ENCODE measurements around the gene OLIG3. TPM values are rescaled to one million over a fixed set of nuclear protein-coding genes. Genes with fewer than 3 reads are reported as not detected.

OLIG3 gene
- not detected for polyA plus RNA-seq (ENCODE audit: insufficient read length)

- DNase-seq, result no peak
Observed at GRCh38 chr6:137494281-137494987, at the start of gene OLIG3. TSS of gene OLIG3 (minus strand) at chr6:137494394. CDS start at chr6:137494170, 224 bp downstream.

GRCh38 chr6:137543114-137543513, 48.9 kb upstream of the OLIG3 start:
- DNase-seq, result no peak

DNA sequence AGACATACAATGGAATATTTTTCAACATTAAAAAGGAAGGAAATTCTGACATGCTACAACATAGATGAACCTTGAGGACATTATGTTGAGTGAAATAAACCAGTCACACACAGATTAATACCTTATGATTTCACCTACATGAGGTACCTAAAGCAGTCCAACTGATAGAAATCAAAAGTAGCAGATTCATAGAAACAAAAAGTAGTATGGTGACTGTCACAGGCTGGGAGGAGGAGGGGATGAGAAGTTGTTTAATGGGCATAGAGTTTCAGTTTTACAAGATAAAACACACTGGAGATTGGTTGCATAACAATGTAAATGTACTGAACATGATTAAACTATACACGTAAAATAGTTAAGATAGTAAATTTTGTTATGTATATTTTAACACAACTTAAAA, 48.5 kb upstream of the OLIG3 start:
- DNase-seq, result no peak

GRCh38 chr6:137541534-137542063, 47.4 kb upstream of the OLIG3 start:
- no peak for DNase-seq

GRCh38 chr6:137536104-137536773, 42.0 kb upstream of the OLIG3 start:
- no peak for DNase-seq

DNA sequence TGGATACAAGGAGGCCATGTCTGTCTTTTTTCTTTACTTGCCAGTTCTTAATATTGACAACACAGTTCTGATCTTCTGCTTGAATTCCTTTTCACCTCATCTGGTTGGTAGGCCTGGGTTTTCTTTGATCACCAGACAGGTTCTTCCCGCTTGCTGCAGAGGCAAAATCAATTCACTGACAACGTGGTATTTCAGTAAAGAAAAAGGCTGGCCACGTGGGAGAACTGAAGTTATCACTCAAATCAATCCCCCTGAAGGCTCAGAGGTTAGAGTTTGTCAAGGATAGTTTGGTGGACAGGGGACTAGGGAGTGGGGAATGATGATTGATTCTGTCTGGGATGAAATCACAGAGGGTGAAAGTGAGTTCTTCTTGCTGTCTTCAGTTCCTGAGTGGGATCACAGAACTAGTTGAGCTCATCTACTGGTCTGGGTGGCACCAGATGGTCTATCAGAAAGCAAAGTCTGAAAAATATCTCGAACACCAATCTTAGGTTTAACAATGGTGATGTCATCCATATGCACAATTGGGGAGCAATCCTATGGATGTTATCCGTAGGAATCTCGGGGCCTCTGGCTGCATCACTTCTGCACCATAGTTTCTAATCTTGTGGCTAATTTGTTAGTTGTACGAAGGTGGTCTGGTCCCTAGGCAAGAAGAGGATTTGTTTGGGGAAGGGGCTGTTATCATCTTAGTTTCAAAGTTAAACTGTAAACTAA, 37.3 kb upstream of the OLIG3 start:
- DNase-seq, result no peak

DNA sequence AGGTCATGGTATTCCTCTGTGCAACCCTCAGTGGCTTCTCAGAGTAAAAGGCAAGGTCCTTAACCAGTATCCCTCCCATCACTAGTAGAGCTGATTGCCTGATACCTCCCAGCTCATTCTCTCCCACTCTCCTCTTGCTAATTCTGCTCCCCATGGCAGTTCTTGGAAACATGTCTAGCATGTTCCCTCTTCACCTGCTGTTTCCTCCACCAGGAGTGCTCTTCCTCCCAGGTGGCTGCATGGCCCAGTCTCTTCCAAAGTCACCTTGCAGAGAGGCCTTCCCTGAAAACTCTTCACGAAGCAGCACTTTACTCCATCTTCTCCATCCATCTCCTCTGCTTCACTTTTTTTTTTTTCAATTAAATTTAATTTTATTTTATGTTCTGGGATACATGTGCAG, 36.2 kb upstream of the OLIG3 start:
- DNase-seq, result no peak

DNA sequence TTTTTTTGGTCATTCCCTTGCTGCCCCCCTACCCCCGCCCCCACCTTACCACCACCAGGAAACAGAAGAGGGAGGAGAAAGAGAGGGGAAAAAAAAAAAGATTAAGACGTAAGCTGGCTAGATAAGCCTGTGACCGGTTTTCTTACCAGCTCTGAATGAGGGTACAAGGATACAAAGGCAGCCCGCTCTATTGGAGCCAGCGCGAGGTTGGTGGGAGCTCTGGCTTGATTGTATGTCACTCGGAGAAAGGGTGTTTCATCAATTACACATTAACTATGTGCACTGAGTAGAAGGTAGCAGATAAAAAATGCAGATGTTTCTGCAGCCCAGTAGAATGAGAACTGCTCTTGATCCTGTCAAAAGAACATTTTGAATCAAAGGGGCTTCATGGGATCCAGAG, 28.6 kb upstream of the OLIG3 start:
- DNase-seq, result no peak

DNA sequence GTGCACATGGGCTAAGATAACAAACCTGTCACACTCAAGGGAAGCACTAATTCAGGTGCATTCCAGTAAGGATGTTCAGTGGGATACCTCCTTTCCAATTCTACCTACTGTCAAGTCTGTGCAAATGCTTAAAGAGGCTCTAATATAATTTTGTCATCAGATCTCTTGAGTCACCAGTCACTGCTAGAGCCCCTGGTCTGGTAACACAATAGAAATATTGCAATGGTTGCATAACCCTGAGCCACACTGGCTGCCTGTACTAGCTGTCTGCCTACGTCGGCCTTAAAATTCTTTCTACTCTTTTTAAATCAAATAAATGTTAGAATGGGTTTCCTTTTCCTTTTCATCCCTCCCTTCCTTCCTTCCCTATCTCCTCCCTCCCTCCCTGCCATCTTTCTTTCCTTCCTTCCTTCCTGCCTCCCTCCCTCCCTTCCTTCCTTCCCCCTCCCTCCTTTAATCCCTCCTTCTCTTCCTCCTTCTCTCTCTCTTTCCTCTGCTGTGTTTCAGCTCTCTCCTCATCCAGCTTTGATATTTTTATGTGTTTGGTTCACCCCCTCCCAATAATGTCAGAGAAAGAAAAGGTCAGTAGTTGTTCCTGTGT, 28.1 kb upstream of the OLIG3 start:
- no peak for DNase-seq

DNA sequence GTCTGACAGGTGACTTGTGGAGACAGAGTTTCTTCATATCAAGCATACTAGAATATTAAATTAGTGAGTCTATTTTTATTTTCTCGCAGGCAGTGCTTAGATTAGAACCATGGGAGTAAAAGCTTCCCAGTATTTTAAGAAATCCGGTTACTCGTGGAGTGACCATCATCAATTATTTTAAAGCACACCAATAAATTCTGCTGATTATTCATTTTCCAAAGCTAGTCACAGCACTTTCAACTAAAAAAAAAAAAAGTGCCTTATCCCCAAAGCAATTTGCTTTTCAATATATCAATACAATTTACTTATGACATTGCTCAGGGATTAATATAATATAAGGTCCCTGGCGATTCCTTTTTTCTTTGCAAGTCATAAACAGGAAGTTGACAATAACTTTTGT, 26.3 kb upstream of the OLIG3 start:
- DNase-seq, result no peak

GRCh38 chr6:137519629-137520176, 25.5 kb upstream of the OLIG3 start:
- no peak for DNase-seq

GRCh38 chr6:137518386-137518983, 24.3 kb upstream of the OLIG3 start:
- no peak for DNase-seq

GRCh38 chr6:137514418-137514817, 20.2 kb upstream of the OLIG3 start:
- no peak for DNase-seq

DNA sequence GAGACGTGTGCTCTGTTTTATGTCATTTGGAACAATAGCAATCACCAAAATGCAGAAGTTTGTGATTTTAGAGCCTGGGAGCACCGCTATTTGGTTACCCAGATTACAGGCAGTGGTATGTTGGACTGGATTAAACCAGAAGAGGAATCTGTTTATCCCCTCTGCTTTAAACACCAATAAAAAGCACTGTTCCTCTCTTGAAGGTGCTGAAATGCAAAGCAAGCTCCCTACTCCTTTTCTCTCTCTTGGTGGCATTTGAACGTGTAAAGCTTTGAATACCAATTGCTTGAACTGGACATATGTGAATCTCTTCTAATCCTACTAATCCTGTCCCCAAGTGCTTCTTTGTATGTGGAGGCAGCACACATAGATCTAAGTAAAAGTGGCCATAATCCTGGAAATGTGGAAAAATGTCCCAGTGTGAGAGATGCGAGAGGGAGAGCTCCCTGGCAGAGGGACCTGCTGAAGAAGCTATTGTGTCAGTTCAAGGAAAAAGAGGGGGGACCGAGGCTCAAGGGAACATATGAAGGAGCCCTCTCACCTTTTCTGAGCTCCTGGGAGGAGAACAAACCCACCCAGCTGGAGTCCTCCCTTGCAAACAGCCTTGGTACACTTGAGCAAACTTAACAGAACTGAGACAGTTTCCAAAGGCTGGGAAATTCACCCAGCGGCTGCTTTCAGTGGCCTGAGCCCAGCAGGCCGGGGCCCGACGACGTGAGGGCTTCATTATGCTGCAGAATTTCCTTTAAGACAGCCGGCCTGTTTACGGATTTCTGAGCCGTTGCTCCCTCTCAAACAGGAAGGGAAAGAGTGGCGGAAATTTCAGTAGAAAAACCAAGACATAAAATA, 18.8 kb upstream of the OLIG3 start:
- no peak for DNase-seq

DNA sequence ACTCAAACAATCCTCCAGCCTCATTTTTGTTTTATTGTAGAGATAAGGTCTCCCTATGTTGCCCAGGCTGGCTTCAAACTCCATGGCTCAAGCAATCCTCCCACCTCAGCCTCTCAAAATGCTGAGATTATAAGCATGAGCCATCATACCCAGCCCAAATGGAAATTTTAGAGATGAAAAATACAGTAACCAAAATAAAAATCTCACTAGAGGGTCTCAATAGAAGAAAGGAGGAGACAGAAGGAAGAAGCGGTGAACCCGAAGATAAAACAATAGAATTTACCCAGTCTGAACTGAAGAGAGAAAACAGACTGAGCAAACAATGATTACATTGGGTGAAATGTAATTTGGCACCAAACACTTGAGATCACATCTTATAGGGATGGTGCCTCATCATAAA, 16.7 kb upstream of the OLIG3 start:
- no peak for DNase-seq

GRCh38 chr6:137498481-137499190, 4.4 kb upstream of the OLIG3 start:
- DNase-seq, result no peak

- DNase-seq, result no peak
Observed at GRCh38 chr6:137497721-137498463, 3.7 kb upstream of the OLIG3 start.

GRCh38 chr6:137496909-137497720, 2.9 kb upstream of the OLIG3 start:
- no peak for DNase-seq

GRCh38 chr6:137496368-137496767, 2.2 kb upstream of the OLIG3 start:
- no peak for DNase-seq
